H9 (cell line): ENCODE results near the gene NSMCE4A. TPM values are rescaled to one million over a fixed set of nuclear protein-coding genes. Genes with fewer than 3 reads are reported as not detected.
A peak's percentile ranks its signal among the peaks of the same experiment; 100 is the strongest.

Experiments used
- DNase-seq: peaks from one replicate; pipeline ENCODE4 v3.0.0-alpha.2; 2017
- H2AFZ ChIP-seq: one replicate; pipeline ENCODE4 v1.6.1; 2013; ENCODE audit warnings: mild to moderate bottlenecking, low read length, control low read depth, moderate library complexity
- H2AK5ac ChIP-seq: 2 replicates; pipeline ENCODE4 v1.6.1; 2013; ENCODE audit warnings: low read length, control low read depth, mixed read lengths; ENCODE audit not compliant: insufficient read length
- H2BK120ac ChIP-seq: one replicate; pipeline ENCODE4 v1.6.1; 2013; ENCODE audit warnings: low read depth, mild to moderate bottlenecking, low read length, control low read depth, inconsistent platforms; ENCODE audit not compliant: poor library complexity, severe bottlenecking
- H2BK12ac ChIP-seq: 2 replicates; pipeline ENCODE4 v1.6.1; 2013; ENCODE audit warnings: low read length, control low read depth, mixed read lengths, low read depth; ENCODE audit not compliant: insufficient read length
- H2BK15ac ChIP-seq: 2 replicates; pipeline ENCODE4 v1.6.1; 2013; ENCODE audit warnings: low read depth, low read length, control low read depth
- H2BK20ac ChIP-seq: one replicate; pipeline ENCODE4 v1.6.1; 2013; ENCODE audit warnings: low read depth, mild to moderate bottlenecking, low read length, control low read depth, inconsistent platforms; ENCODE audit not compliant: poor library complexity, severe bottlenecking
- H2BK5ac ChIP-seq: 2 replicates; pipeline ENCODE4 v1.6.1; 2013; ENCODE audit warnings: low read length, control low read depth, mixed read lengths; ENCODE audit not compliant: insufficient read length
- H3K14ac ChIP-seq: 2 replicates; pipeline ENCODE4 v1.6.1; 2013; ENCODE audit warnings: low read length, control low read depth; ENCODE audit not compliant: insufficient read depth
- H3K18ac ChIP-seq: 2 replicates; pipeline ENCODE4 v1.6.1; 2013; ENCODE audit warnings: low read depth, mild to moderate bottlenecking, mixed read lengths, low read length, control low read depth; ENCODE audit not compliant: insufficient read length
- H3K23ac ChIP-seq: 2 replicates; pipeline ENCODE4 v1.6.1; 2013; ENCODE audit warnings: low read length, control low read depth, mixed read lengths, low read depth; ENCODE audit not compliant: insufficient read length
- H3K23me2 ChIP-seq: 2 replicates; pipeline ENCODE4 v1.6.1; 2013; ENCODE audit warnings: low read depth, mild to moderate bottlenecking, mixed read lengths, low read length, control low read depth; ENCODE audit not compliant: insufficient read length, poor library complexity, severe bottlenecking
- H3K27ac ChIP-seq: 2 replicates; pipeline ENCODE4 v1.5.1; 2013; ENCODE audit warnings: low read length, control low read depth, mixed read lengths, low read depth; ENCODE audit not compliant: insufficient read length
- H3K27me3 ChIP-seq: 2 replicates; pipeline ENCODE4 v1.6.1; 2013; ENCODE audit warnings: low read length, control low read depth, inconsistent platforms; ENCODE audit not compliant: insufficient read depth
- H3K4ac ChIP-seq: 2 replicates; pipeline ENCODE4 v1.6.1; 2013; ENCODE audit warnings: low read depth, mild to moderate bottlenecking, control low read depth, inconsistent platforms, low read length, moderate library complexity
- H3K4me1 ChIP-seq: 2 replicates; pipeline ENCODE4 v1.6.1; 2013; ENCODE audit warnings: low read length, control low read depth, inconsistent platforms; ENCODE audit not compliant: insufficient read depth
- H3K4me2 ChIP-seq: 2 replicates; pipeline ENCODE4 v1.6.1; 2013; ENCODE audit warnings: low read length, control low read depth, mixed read lengths; ENCODE audit not compliant: insufficient read length, insufficient read depth
- H3K56ac ChIP-seq: 2 replicates; pipeline ENCODE4 v1.6.1; 2013; ENCODE audit warnings: low read depth, mild to moderate bottlenecking, mixed read lengths, low read length, control low read depth; ENCODE audit not compliant: insufficient read length
- H3K79me1 ChIP-seq: 2 replicates; pipeline ENCODE4 v1.6.1; 2013; ENCODE audit warnings: low read depth, mild to moderate bottlenecking, moderate library complexity, low read length, control low read depth, inconsistent platforms; ENCODE audit not compliant: insufficient read depth, poor library complexity, severe bottlenecking
- H3K79me2 ChIP-seq: 2 replicates; pipeline ENCODE4 v1.6.1; 2013; ENCODE audit warnings: low read length, control low read depth, inconsistent platforms; ENCODE audit not compliant: insufficient read depth
- H3K9ac ChIP-seq: 2 replicates; pipeline ENCODE4 v1.6.1; 2013; ENCODE audit warnings: low read length, control low read depth, mixed read lengths; ENCODE audit not compliant: insufficient read length; ENCODE audit errors: extremely low read depth
- H3K9me3 ChIP-seq: one replicate; pipeline ENCODE4 v1.6.1; 2013; ENCODE audit warnings: low read depth, low read length, inconsistent platforms; ENCODE audit not compliant: control insufficient read depth
- H3T11ph ChIP-seq: one replicate; pipeline ENCODE4 v1.6.1; 2013; ENCODE audit warnings: mild to moderate bottlenecking, low read length, control low read depth, inconsistent platforms
- H4K20me1 ChIP-seq: one replicate; pipeline ENCODE4 v1.6.1; 2013; ENCODE audit not compliant: control insufficient read depth, insufficient read length, insufficient read depth
- H4K5ac ChIP-seq: 2 replicates; pipeline ENCODE4 v1.6.1; 2013; ENCODE audit warnings: low read depth, mild to moderate bottlenecking, mixed read lengths, low read length, control low read depth; ENCODE audit not compliant: insufficient read length
- H4K8ac ChIP-seq: replicated peaks from 2 replicates; pipeline ENCODE4 v1.6.1; 2013; ENCODE audit warnings: low read length, control low read depth, mixed read lengths, low read depth; ENCODE audit not compliant: insufficient read length
- H4K91ac ChIP-seq: 2 replicates; pipeline ENCODE4 v1.6.1; 2013; ENCODE audit warnings: low read depth, mild to moderate bottlenecking, moderate library complexity, mixed read lengths, low read length, control low read depth; ENCODE audit not compliant: insufficient read length
- H3K27ac Mint-ChIP-seq, 3 experiments: 2 replicates in 2 of 3; 3 replicates in 1 of 3; pipeline ENCODE4 v1.8.0; 2020 to 2021; ENCODE audit warnings: mixed read lengths in 3 of 3, mild to moderate bottlenecking in 1 of 3, moderate library complexity in 1 of 3
- H3K27me3 Mint-ChIP-seq: 2 replicates; pipeline ENCODE4 v1.8.0; 2021; ENCODE audit warnings: low read depth, mild to moderate bottlenecking, moderate library complexity, mixed read lengths
- H3K36me3 Mint-ChIP-seq, 3 experiments: 2 replicates in 2 of 3; 3 replicates in 1 of 3; pipeline ENCODE4 v1.8.0; 2020 to 2021; ENCODE audit warnings: low read depth in 3 of 3, mixed read lengths in 3 of 3; ENCODE audit not compliant: insufficient read depth in 1 of 3
- H3K4me1 Mint-ChIP-seq, 2 experiments: 2 replicates each; pipeline ENCODE4 v1.8.0; 2020; ENCODE audit warnings: mixed read lengths in 2 of 2
- H3K4me3 Mint-ChIP-seq, 2 experiments: 2 replicates in 1 of 2; 3 replicates in 1 of 2; pipeline ENCODE4 v1.8.0; 2020 to 2021; ENCODE audit warnings: mild to moderate bottlenecking in 2 of 2, mixed read lengths in 2 of 2, moderate library complexity in 1 of 2
- H3K9me3 Mint-ChIP-seq, 2 experiments: 2 replicates in 1 of 2; 3 replicates in 1 of 2; pipeline ENCODE4 v1.8.0; 2020; ENCODE audit warnings: mild to moderate bottlenecking in 2 of 2, mixed read lengths in 2 of 2, moderate library complexity in 1 of 2
- CTCF ChIP-seq: fragments of 200-600 bp; sonication (generic); conservative IDR thresholded peaks from 3 replicates; pipeline ENCODE4 v1.8.0; 2021; ENCODE audit warnings: antibody characterized with exemption, mild to moderate bottlenecking
- WGBS: extraction: QIAGEN DNeasy Blood & Tissue Kit; methylation state at CpG from one replicate; pipeline ENCODE4 v1.1.7; 2013; ENCODE audit warnings: missing lambda C conversion rate, low lambda C conversion rate, mixed read lengths; ENCODE audit not compliant: insufficient read length; ENCODE audit errors: extremely low coverage; 5-methylcytosine and 5-hydroxymethylcytosine counted together
- total RNA-seq: library from RNA; stranded (reverse); gene quantifications from 2 replicates; pipeline ENCODE4 v1.2.1, GENCODE V29; 2021

The NSMCE4A gene
- total RNA-seq, 1 experiment from 2014 or later = 59.0 TPM

DNA sequence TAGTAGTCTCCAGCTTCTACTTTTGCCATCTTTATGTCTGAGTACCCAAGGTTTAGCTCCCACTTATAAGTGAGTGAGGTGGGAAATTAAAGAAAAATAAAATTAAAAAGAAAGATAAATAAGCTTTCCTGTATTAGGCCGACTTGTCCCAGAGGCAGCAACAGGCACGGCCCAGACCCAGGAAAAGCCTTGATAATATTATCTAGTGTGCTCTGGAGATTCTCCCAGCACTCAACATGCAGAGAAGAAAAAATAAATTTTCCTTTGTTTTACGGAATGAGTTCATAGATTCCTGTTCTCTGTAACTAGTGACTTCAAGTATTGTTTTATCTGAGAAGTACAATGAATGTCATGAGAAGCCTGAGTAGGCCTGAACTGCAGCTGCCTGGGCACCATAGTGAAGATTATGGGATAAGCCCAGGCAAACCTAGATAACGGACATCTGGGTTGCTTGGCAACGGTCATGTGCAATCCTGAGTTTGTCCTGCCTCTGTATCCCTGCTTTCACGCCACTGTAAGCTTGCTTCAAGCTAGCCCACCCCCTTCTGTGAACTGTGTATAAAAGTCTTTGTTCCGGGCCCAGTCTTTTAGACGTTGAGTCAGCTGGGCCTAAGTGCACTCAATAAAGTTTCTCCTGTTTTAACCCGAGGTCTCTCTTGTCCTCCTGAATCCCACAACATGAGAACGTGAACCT lies 53.6 kb downstream of the NSMCE4A start:
- Histone ChIP-seq H3K4me2 (no peak overlapping the region), H4K8ac (no peak overlapping the region)

More for the DNA sequence above, 53.6 kb downstream of the NSMCE4A start:
- no peak overlapping the region for H3K14ac ChIP-seq
- no peak overlapping the region for H4K5ac ChIP-seq
- H3K79me2 ChIP-seq = peaks cover 4% of the 10 kb centered on the region; the same call in 1 of the 2 replicates
- H3T11ph ChIP-seq = no peak overlapping the region
- H3K23me2 ChIP-seq = no peaks in the 10 kb centered on the region
- H2AK5ac ChIP-seq = no peak overlapping the region
- no peak overlapping the region for H2BK12ac ChIP-seq
- H4K91ac ChIP-seq = no peak overlapping the region
- no peaks in the 10 kb centered on the region for H3K79me1 ChIP-seq
- no peak overlapping the region for H3K23ac ChIP-seq
- no peak overlapping the region for H2BK20ac ChIP-seq
- Mint-ChIP-seq H3K4me3 (no peak overlapping the region), H3K27me3 (no peaks in the 10 kb centered on the region), H3K4me1 (peaks cover 3 to 8% of the 10 kb centered on the region in 2 experiments), H3K9me3 (no peaks in the 10 kb centered on the region; a peak in 1 of 5 replicates), H3K27ac (peak overlapping the region in 1 of 3 experiments; percentile 67; a peak in 2 of 7 replicates), H3K36me3 (peaks cover 28 to 59% (median 42%) of the 10 kb centered on the region in 3 experiments)
- no peaks in the 10 kb centered on the region for H3K27me3 ChIP-seq
- no peak for DNase-seq
- no peak overlapping the region for H2BK5ac ChIP-seq
- H2AFZ ChIP-seq = no peak overlapping the region
- no peak for TF ChIP-seq CTCF
- H3K9ac ChIP-seq = no peak overlapping the region
- H2BK120ac ChIP-seq = no peak overlapping the region
- H3K4me1 ChIP-seq = no peaks in the 10 kb centered on the region
- no peak overlapping the region for H2BK15ac ChIP-seq
- no peak overlapping the region for H3K56ac ChIP-seq
- WGBS = no CpG with 5 or more reads among the region's 10 CpGs
- no peaks in the 10 kb centered on the region for H3K9me3 ChIP-seq
- H3K18ac ChIP-seq = no peak overlapping the region
- no peak overlapping the region for H3K4ac ChIP-seq
- H3K27ac ChIP-seq = no peak overlapping the region
- H4K20me1 ChIP-seq = no peaks in the 10 kb centered on the region
